Smooth muscle cell (in vitro differentiated cells): ENCODE data around the gene SARDH. TPM values are rescaled to one million over a fixed set of nuclear protein-coding genes. Genes with fewer than 3 reads are reported as not detected.

Source experiments
- DNase-seq: peaks from one replicate; lab custom pipeline; 2025; ENCODE audit not compliant: unreplicated experiment; lab: John Stamatoyannopoulos, UW
- H2AFZ ChIP-seq: fragments of 200-600 bp; sonication (generic); 2 replicates; pipeline ENCODE4 v1.6.0; 2016; ENCODE audit warnings: antibody characterized with exemption, low read depth, mild to moderate bottlenecking
- H3F3A ChIP-seq: fragments of 200-600 bp; sonication (generic); 2 replicates; pipeline ENCODE4 v1.6.0; 2017; ENCODE audit warnings: antibody characterized with exemption, low read depth
- H3K27ac ChIP-seq: fragments of 200-600 bp; sonication (generic); 2 replicates; pipeline ENCODE4 v1.5.1; 2016; ENCODE audit warnings: low read depth, mild to moderate bottlenecking
- H3K27me3 ChIP-seq: fragments of 200-600 bp; sonication (generic); 2 replicates; pipeline ENCODE4 v1.6.1; 2016; ENCODE audit warnings: low read depth, mild to moderate bottlenecking
- H3K36me3 ChIP-seq: fragments of 200-600 bp; sonication (generic); 2 replicates; pipeline ENCODE4 v1.5.1; 2016; ENCODE audit warnings: low read depth
- H3K4me1 ChIP-seq: fragments of 200-600 bp; sonication (generic); 2 replicates; pipeline ENCODE4 v1.5.1; 2016; ENCODE audit warnings: low read depth
- H3K4me2 ChIP-seq: fragments of 200-600 bp; sonication (generic); 2 replicates; pipeline ENCODE4 v1.6.0; 2016; ENCODE audit warnings: mild to moderate bottlenecking
- H3K4me3 ChIP-seq: fragments of 200-600 bp; sonication (generic); 2 replicates; pipeline ENCODE4 v1.5.1; 2016; ENCODE audit warnings: mild to moderate bottlenecking
- H3K79me2 ChIP-seq: fragments of 200-600 bp; sonication (generic); 2 replicates; pipeline ENCODE4 v1.6.0; 2016; ENCODE audit warnings: low read depth, mild to moderate bottlenecking
- H3K9ac ChIP-seq: fragments of 200-600 bp; sonication (generic); 2 replicates; pipeline ENCODE4 v1.6.0; 2016; ENCODE audit warnings: low read depth
- H3K9me3 ChIP-seq: fragments of 200-600 bp; sonication (generic); replicated peaks from 2 replicates; pipeline ENCODE4 v1.5.1; 2016; ENCODE audit warnings: low read depth
- H4K20me1 ChIP-seq: fragments of 200-600 bp; sonication (generic); 2 replicates; pipeline ENCODE4 v1.6.0; 2016; ENCODE audit warnings: low read depth
- WGBS: methylation state at CpG from one replicate; pipeline ENCODE4 v1.1.7; 2016; ENCODE audit warnings: low lambda C conversion rate; 5-methylcytosine and 5-hydroxymethylcytosine counted together
- polyA plus RNA-seq: library from polyadenylated mRNA; unstranded; fragments of >200 nt; fragmentation: Nextera tagmentation; extraction: Ambion mirVana; gene quantifications from 2 replicates; pipeline ENCODE4 v1.2.1, GENCODE V29; 2016
- total RNA-seq: library from RNA; depleted of rRNA; stranded (reverse); fragments of >200 nt; gene quantifications from 2 replicates; pipeline ENCODE4 v1.2.3, GENCODE V29; 2014
- TF ChIP-seq, protein P1 (sequence below): fragments of 200-600 bp; sonication (generic); IDR thresholded peaks from 2 replicates; pipeline ENCODE4 v1.5.1; 2017; ENCODE audit warnings: borderline replicate concordance, mild to moderate bottlenecking, antibody characterized with exemption; ENCODE audit not compliant: insufficient read depth, poor library complexity, severe bottlenecking

Gene SARDH
- total and polyA plus RNA-seq, 2 experiments from 2014 or later, result 3.3 to 10.1 TPM

DNA sequence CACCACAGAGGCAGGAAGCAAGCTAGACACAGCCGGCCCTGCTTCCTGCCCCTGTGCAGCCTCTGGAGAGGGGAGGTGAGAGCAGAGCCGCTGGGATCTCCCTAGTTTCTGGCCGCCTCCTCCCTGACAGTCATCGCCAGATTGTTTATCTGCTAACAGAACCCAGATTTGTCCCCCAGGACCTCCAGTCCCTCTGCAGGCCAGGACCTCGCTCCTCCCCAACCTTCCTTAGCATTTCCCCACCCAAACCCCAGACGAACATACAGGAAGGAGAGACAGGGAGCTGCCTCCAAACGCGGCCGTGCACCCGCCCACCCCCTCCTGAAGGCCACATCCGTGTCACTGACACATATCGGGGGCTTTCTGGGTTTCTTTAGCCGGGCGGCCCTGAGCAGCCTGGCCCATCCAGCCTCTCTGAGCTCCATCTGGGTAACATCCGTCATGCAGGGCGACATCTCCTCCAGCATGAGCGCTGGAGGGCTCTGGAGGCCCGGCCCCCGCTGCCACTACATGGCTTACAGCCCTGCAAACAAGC lies 54.5 kb downstream of the SARDH start:
- peaks cover 3% of the 10 kb centered on the region for H3F3A ChIP-seq
- DNase-seq, result peak; percentile 20
- no peaks in the 10 kb centered on the region for H3K36me3 ChIP-seq
- peak overlapping the region; percentile 32 for H3K9ac ChIP-seq
- peak overlapping the region; percentile 65 for H3K27ac ChIP-seq
- no peaks in the 10 kb centered on the region for H4K20me1 ChIP-seq
- WGBS, result 20% methylated on average over 18 of the region's 19 CpGs
- H3K27me3 ChIP-seq, result no peaks in the 10 kb centered on the region
- TF ChIP-seq, protein P1, sequence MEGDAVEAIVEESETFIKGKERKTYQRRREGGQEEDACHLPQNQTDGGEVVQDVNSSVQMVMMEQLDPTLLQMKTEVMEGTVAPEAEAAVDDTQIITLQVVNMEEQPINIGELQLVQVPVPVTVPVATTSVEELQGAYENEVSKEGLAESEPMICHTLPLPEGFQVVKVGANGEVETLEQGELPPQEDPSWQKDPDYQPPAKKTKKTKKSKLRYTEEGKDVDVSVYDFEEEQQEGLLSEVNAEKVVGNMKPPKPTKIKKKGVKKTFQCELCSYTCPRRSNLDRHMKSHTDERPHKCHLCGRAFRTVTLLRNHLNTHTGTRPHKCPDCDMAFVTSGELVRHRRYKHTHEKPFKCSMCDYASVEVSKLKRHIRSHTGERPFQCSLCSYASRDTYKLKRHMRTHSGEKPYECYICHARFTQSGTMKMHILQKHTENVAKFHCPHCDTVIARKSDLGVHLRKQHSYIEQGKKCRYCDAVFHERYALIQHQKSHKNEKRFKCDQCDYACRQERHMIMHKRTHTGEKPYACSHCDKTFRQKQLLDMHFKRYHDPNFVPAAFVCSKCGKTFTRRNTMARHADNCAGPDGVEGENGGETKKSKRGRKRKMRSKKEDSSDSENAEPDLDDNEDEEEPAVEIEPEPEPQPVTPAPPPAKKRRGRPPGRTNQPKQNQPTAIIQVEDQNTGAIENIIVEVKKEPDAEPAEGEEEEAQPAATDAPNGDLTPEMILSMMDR, result no peak
- no peaks in the 10 kb centered on the region for H3K79me2 ChIP-seq
- H2AFZ ChIP-seq, result no peak overlapping the region
- no peak overlapping the region for H3K4me3 ChIP-seq
- H3K9me3 ChIP-seq, result no peaks in the 10 kb centered on the region
- H3K4me1 ChIP-seq, result no peaks in the 10 kb centered on the region
- peak overlapping the region; percentile 60 for H3K4me2 ChIP-seq

DNA sequence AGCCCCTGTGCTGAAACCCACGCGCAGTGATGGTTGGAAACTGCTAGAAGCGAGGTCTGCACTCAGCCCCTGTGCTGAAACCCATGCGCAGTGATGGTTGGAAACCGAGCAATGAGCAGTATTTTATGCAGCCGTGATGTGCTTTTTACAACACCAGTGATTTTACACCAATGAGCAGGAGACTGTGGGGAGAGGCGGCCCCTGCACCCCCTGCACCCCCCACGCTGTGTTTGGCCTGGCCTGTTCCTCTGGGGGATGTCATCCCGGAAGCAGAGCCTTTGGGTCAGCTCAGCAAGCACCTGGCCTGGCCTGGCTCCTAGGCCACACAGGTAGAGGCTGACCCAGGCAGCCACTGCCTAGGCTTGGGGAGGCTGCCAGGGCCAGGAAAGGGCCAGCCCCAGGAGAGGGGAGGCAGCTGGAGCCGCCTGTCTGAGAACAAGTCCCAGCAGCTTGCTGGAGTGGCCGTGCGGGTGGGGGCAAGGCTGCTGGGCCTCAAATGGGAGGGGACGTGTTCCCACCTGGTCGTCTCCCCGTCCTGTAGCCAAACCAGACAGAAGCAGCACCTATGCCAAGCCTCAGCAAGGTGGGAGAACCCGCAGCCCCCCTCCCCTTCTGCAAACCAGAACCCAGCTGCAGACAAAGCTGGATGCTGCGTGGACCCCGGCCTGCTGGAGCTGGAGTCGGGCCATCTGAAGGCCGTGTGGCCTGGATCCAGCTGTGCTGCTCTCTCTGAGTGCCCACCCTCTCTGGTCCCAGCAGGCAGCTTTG lies 55.1 kb downstream of the SARDH start:
- no peak overlapping the region for H3K4me3 ChIP-seq
- no peaks in the 10 kb centered on the region for H3K79me2 ChIP-seq
- DNase-seq, result no peak
- H3K4me1 ChIP-seq, result no peaks in the 10 kb centered on the region
- H3K4me2 ChIP-seq, result peak overlapping the region; percentile 60
- no peak overlapping the region for H2AFZ ChIP-seq
- H4K20me1 ChIP-seq, result no peaks in the 10 kb centered on the region
- TF ChIP-seq, protein P1, result no peak
- no peaks in the 10 kb centered on the region for H3K9me3 ChIP-seq
- H3K27ac ChIP-seq, result peak overlapping the region; percentile 65
- 80% methylated on average over 19 of the region's 20 CpGs for WGBS
- H3K27me3 ChIP-seq, result no peaks in the 10 kb centered on the region
- no peak overlapping the region for H3K9ac ChIP-seq
- H3F3A ChIP-seq, result peaks cover 3% of the 10 kb centered on the region
- no peaks in the 10 kb centered on the region for H3K36me3 ChIP-seq

DNA sequence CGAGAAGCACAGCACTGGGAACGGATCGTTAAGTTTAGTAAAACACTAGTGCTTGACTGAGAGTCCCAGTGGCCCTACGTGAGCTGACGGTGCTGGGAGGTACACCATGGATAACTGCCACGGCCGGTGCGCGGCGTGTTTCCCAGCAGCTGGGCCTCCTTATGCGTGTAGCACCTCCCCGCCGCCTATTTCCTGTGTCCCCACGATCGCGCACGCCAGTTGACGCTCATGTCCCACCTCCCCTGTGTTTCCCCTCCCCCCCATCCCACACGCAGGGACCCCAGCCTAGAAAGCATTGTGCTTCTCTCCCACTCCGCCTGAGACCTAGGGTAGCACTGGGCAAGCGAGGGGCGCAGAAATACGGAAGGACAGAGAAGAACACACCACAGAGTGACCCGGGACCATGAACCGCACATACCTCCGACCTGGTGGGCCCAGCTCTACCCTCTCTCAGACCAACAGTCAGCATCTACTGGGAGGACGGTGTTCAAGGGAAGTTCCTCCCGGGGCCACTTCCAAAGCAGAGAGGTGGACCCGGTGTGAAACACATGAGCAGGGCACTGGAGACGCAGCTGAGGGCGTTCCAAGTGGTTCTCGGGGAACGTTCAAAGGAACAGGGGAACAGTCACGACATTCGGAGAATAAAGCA lies 56.4 kb downstream of the SARDH start:
- no peaks in the 10 kb centered on the region for H3K27me3 ChIP-seq
- H3K79me2 ChIP-seq, result no peaks in the 10 kb centered on the region

More for the DNA sequence above, 56.4 kb downstream of the SARDH start:
- no peaks in the 10 kb centered on the region for H3K9me3 ChIP-seq
- no peak for DNase-seq
- WGBS, result 97% methylated on average over 33 of the region's 35 CpGs
- H3F3A ChIP-seq, result peaks cover 3% of the 10 kb centered on the region
- H2AFZ ChIP-seq, result no peak overlapping the region
- no peaks in the 10 kb centered on the region for H3K36me3 ChIP-seq
- H4K20me1 ChIP-seq, result no peaks in the 10 kb centered on the region
- H3K27ac ChIP-seq, result no peak overlapping the region
- TF ChIP-seq, protein P1, result no peak
- no peak overlapping the region for H3K9ac ChIP-seq
- H3K4me1 ChIP-seq, result no peaks in the 10 kb centered on the region
- no peak overlapping the region for H3K4me3 ChIP-seq
- no peak overlapping the region for H3K4me2 ChIP-seq
